Coronary artery (tissue), 2 donors: ENCODE data around the gene LILRA2.
"Not testable (repeated sequence)": the region's sequence is repeated elsewhere in the genome, so short reads cannot be mapped to it uniquely, and the experiment has no call there.

Experiments used
- DNase-seq: peaks from one replicate; pipeline ENCODE4 v3.0.0-alpha.2; 2017; ENCODE audit warnings: low spot score
- H3K27ac ChIP-seq, 2 donors: fragments of 200-600 bp; sonication (generic); one replicate each; pipeline ENCODE4 v1.5.1; 2016 to 2019
- H3K4me3 ChIP-seq: fragments of 200-600 bp; sonication (generic); 2 replicates; pipeline ENCODE4 v1.5.1; 2016; ENCODE audit warnings: mild to moderate bottlenecking, moderate library complexity
- TF ChIP-seq, protein P1 (sequence below): fragments of 200-600 bp; sonication (generic); IDR thresholded peaks from one replicate; pipeline ENCODE4 v1.5.1; 2019; ENCODE audit warnings: antibody characterized with exemption

The LILRA2 gene

DNA sequence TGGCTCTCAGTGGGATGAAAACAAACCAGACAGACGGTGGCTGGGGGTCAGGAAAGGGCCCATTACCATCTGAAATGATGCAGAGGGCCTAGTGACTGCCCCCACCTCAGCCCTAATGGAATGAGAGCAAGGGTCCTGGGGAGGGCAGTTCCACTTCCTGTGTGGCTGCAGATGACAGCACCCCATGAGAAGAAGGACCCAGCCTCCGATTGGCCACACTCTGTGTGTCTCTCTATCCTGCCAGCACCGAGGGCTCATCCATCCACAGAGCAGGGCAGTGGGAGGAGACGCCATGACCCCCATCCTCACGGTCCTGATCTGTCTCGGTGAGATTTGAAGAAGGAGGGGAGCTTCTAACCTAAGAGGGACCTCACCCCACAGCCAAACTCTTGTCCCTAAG lies 57.2 kb downstream of the LILRA2 start:
- no peak for DNase-seq
- Histone ChIP-seq H3K27ac (peak overlapping the region in 1 of 2 donors; percentile 32), H3K4me3 (peak overlapping the region; percentile 38)
- TF ChIP-seq, protein P1, sequence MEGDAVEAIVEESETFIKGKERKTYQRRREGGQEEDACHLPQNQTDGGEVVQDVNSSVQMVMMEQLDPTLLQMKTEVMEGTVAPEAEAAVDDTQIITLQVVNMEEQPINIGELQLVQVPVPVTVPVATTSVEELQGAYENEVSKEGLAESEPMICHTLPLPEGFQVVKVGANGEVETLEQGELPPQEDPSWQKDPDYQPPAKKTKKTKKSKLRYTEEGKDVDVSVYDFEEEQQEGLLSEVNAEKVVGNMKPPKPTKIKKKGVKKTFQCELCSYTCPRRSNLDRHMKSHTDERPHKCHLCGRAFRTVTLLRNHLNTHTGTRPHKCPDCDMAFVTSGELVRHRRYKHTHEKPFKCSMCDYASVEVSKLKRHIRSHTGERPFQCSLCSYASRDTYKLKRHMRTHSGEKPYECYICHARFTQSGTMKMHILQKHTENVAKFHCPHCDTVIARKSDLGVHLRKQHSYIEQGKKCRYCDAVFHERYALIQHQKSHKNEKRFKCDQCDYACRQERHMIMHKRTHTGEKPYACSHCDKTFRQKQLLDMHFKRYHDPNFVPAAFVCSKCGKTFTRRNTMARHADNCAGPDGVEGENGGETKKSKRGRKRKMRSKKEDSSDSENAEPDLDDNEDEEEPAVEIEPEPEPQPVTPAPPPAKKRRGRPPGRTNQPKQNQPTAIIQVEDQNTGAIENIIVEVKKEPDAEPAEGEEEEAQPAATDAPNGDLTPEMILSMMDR = no peak

DNA sequence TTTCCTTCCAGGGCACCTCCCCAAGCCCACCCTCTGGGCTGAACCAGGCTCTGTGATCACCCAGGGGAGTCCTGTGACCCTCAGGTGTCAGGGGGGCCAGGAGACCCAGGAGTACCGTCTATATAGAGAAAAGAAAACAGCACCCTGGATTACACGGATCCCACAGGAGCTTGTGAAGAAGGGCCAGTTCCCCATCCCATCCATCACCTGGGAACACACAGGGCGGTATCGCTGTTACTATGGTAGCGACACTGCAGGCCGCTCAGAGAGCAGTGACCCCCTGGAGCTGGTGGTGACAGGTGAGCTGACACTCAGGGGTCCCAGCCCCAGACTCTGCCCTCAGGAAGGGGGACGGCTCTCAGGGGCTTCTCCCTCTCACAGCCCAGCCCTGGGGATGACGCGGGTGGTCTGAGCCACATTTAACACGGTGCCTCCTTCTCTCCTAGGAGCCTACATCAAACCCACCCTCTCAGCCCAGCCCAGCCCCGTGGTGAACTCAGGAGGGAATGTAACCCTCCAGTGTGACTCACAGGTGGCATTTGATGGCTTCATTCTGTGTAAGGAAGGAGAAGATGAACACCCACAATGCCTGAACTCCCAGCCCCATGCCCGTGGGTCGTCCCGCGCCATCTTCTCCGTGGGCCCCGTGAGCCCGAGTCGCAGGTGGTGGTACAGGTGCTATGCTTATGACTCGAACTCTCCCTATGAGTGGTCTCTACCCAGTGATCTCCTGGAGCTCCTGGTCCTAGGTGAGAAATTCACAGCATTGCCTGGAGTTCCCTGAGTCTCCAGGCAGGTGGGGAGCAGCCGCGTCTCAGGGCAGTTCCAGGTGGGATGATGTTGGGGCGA lies 58.1 kb downstream of the LILRA2 start:
- not testable (repeated sequence) for H3K27ac ChIP-seq, DNase-seq, H3K4me3 ChIP-seq

DNA sequence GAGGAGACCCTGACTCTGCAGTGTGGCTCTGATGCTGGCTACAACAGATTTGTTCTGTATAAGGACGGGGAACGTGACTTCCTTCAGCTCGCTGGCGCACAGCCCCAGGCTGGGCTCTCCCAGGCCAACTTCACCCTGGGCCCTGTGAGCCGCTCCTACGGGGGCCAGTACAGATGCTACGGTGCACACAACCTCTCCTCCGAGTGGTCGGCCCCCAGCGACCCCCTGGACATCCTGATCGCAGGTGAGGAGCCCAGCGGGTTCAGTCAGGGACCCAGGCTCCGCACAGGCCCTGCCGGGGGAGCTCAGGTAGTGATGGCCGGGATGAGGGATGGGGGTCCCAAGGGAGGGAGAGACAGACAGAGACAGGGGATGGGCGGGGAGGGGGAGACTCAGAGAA lies 58.9 kb downstream of the LILRA2 start:
- H3K27ac ChIP-seq, DNase-seq, H3K4me3 ChIP-seq: not testable (repeated sequence)

DNA sequence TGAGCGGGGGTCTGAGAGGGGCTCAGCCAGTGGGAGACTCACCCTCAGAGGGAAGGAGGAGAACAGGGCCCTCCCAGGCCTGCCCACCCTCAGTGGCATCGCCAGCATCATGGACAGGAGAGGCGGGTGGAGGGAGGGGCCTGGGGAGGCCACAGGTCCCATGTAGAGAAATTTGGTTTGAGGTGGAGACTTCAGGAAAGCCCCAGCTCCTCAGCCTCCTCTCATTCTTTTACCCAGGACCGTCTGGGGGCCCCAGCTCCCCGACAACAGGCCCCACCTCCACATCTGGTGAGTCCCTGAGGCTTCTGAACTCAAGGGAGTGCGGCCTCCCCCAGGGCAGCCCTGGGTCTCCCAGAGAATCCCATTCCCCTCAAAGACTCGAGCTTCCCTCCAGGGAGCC lies 59.8 kb downstream of the LILRA2 start:
- DNase-seq = no peak
- TF ChIP-seq, protein P1 = no peak
- H3K4me3 ChIP-seq = no peak overlapping the region
- no peak overlapping the region for H3K27ac ChIP-seq

DNA sequence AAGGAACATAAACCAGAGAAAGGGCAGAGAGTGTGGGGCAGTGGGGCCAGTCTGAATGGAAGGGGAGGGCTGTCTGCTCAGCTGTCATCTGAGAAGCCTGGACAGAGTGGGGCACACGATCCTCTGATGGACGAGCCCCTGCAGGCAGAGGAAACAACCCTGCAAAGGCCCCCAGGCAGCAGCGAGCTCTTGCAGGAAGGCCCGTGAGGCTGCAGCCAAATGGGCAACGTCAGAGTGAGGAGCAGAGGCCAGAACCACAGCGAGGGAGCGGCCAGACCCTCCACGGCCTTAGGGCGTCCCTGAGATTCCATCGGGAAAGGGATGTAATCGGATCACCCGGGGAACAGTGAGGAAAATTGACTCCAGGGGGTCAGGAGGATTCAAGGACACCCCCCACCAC lies 62.5 kb downstream of the LILRA2 start:
- not testable (repeated sequence) for H3K27ac ChIP-seq, H3K4me3 ChIP-seq, DNase-seq

DNA sequence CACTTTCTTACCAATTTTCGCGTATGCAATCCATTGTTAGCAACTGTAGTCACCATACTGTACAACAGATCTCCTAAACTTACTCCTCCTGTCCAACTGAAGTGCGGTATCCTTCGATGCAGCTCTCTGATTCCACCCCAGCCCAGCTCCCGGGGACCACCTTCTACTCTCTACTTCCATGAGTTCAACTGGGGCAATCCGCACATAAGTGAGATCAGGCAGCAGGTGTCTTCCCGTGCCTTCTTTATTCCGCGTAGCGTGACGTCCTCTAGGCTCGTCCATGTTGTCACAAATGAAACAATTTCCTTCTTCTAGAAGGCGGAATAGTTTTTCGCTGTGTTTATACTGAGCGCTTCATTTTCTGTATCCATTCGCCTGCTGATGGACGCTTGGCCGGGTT lies 65.1 kb downstream of the LILRA2 start:
- Histone ChIP-seq H3K4me3 (no peak overlapping the region), H3K27ac (no peak overlapping the region)
- TF ChIP-seq, protein P1 = no peak
- no peak for DNase-seq
